SH-SY5Y (cell line): Measurements from ENCODE around the gene PAK1.

Source experiments
- GATA2 ChIP-seq: IDR thresholded peaks from 2 replicates; pipeline ENCODE4 v1.6.1; 2011; ENCODE audit warnings: mild to moderate bottlenecking, low read depth, low read length
- GATA3 ChIP-seq: IDR thresholded peaks from 2 replicates; pipeline ENCODE4 v1.6.1; 2011; ENCODE audit warnings: low read depth, mild to moderate bottlenecking, low read length, moderate library complexity

DNA sequence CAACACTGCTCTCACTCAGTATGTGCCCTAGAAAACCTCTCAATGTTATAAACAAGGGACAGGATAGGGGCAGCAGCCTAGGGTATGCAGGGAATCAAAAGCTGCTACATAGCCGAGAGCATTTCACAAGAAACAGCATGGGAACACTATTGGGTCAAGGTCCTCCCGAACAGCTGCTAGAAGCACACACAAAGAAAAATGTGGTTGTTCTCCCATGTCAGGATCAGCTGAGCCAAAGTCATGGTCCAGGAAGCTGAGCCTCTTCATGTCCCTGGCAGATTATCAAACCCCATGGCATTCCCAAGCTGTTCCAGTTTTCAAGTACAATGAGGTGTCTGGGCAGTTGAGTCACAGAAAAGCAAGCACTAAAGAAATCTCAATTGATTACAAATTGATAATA, 151.4 kb downstream of the PAK1 start:
- TF ChIP-seq GATA2, result no peak
- TF ChIP-seq GATA3, result no peak
